Measurements from ENCODE around the gene KCNH3.

GRCh38 chr12:49542592-49543160, 3.8 kb downstream of the KCNH3 start:
- TF ChIP-seq TAF1 (IDR thresholded peaks at IDR 0.05; ENCODE audit: low read depth, low read length) (no peak), POLR2A (IDR thresholded peaks at IDR 0.05; ENCODE audit: control extremely low read depth in 1 of 2, low read depth in 2 of 2, low read length in 2 of 2) (no peak), POLR2AphosphoS5 (IDR thresholded peaks at IDR 0.05; ENCODE audit: low read depth, low read length) (no peak), JUN (IDR thresholded peaks at IDR 0.05; ENCODE audit: low read depth, low read length) (no peak), ATF2 (IDR thresholded peaks at IDR 0.05; ENCODE audit: low read length) (no peak), CTCF (IDR thresholded peaks at IDR 0.05; ENCODE audit: control extremely low read depth in 1 of 3, insufficient read depth in 1 of 3, low read depth in 1 of 3, low read length in 3 of 3) (no peak), TAF7 (optimal IDR thresholded peaks at IDR 0.05; ENCODE audit: borderline replicate concordance, low read depth, low read length) (no peak), KDM1A (IDR thresholded peaks at IDR 0.05; ENCODE audit: borderline replicate concordance, low read length) (no peak), CHD1 (IDR thresholded peaks at IDR 0.05; ENCODE audit: low read depth, low read length) (no peak), EP300 (IDR thresholded peaks at IDR 0.05; ENCODE audit: borderline replicate concordance in 1 of 2, low read depth in 2 of 2, low read length in 2 of 2) (no peak), PHF8 (conservative IDR thresholded peaks at IDR 0.05; ENCODE audit: low read depth, low read length) (no peak), ZNF274 (IDR thresholded peaks at IDR 0.05; ENCODE audit: borderline replicate concordance, extremely low read depth, low read length) (no peak)

Data from H1 (cell line).